GM12878 (cell line): ENCODE results near the gene ITGB5. TPM values are rescaled to one million over a fixed set of nuclear protein-coding genes. Genes with fewer than 3 reads are reported as not detected.

Source experiments
- ATAC-seq: fragments of 200-7000 bp; cut with Tn5 transposase; 3 replicates; pipeline ENCODE4 v1.9.1; 2020; ENCODE audit warnings: mild to moderate bottlenecking, moderate library complexity
- BruUV-seq: library from RNA; stranded (reverse); fragments of 400-500 nt; replicated peaks from 2 replicates; lab custom pipeline; 2021; lab: Mats Ljungman, UMichigan
- CTCF ChIA-PET: fragments of 300-600 bp; sonication (Branson Sonifier 250); formaldehyde crosslinking; extraction: SDS; loops from one replicate; lab custom pipeline; 2021; ENCODE audit warnings: inconsistent platforms; lab: Yijun Ruan, JAX
- POLR2A ChIA-PET: fragments of 350-600 bp; formaldehyde crosslinking; extraction: SDS; loops from one replicate; lab custom pipeline; 2021; ENCODE audit warnings: inconsistent platforms; lab: Charles Lee
- RAD21 ChIA-PET: fragments of 300-600 bp; sonication (Branson Sonifier 250); formaldehyde crosslinking; loops from one replicate; lab custom pipeline; 2023; ENCODE audit warnings: antibody characterized with exemption; ENCODE audit not compliant: unreplicated experiment; lab: Charles Lee
- SMC1A ChIA-PET: fragments of 300-600 bp; sonication (Branson Sonifier 250); formaldehyde crosslinking; loops from one replicate; lab custom pipeline; 2023; ENCODE audit not compliant: unreplicated experiment, uncharacterized antibody; lab: Charles Lee
- DNase-seq: peaks from one replicate; pipeline ENCODE4 v3.0.0-alpha.2; 2011; ENCODE audit warnings: low read depth, low spot score
- FAIRE-seq: peaks from 3 replicates; lab custom pipeline; 2011; peaks lifted over from hg19 to GRCh38; lab: Jason Lieb, UNC
- H2AFZ ChIP-seq: 2 replicates; pipeline ENCODE4 v1.6.0; 2011; ENCODE audit warnings: low read depth, low read length, control low read depth; ENCODE audit not compliant: control insufficient read depth
- H3K27ac ChIP-seq: 2 replicates; pipeline ENCODE4 v1.5.1; 2011; ENCODE audit warnings: control low read depth; ENCODE audit not compliant: control insufficient read depth, insufficient read depth
- H3K27me3 ChIP-seq, 2 experiments: replicated peaks in 1 of 2; 2 replicates each; pipeline versions ENCODE4 v1.6.0 to v1.6.1; 2011; ENCODE audit warnings: low read length in 1 of 2; ENCODE audit not compliant: control insufficient read depth in 2 of 2, insufficient read depth in 2 of 2
- H3K36me3 ChIP-seq, 2 experiments: 2 replicates each; pipeline ENCODE4 v1.5.1; 2011; ENCODE audit warnings: low read length in 1 of 2; ENCODE audit not compliant: control insufficient read depth in 2 of 2, insufficient read depth in 2 of 2
- H3K4me1 ChIP-seq: 2 replicates; pipeline ENCODE4 v1.6.1; 2011; ENCODE audit warnings: mild to moderate bottlenecking, low read length, moderate library complexity, mixed read lengths; ENCODE audit not compliant: control insufficient read depth, insufficient read depth
- H3K4me2 ChIP-seq: 2 replicates; pipeline ENCODE4 v1.6.0; 2011; ENCODE audit warnings: control low read depth; ENCODE audit not compliant: control insufficient read depth, insufficient read depth
- H3K4me3 ChIP-seq: fragments of 200-600 bp; sonication (generic); 2 replicates; pipeline ENCODE4 v1.5.1; 2016
- H3K79me2 ChIP-seq: 2 replicates; pipeline ENCODE4 v1.6.0; 2011; ENCODE audit warnings: low read length; ENCODE audit not compliant: control insufficient read depth, insufficient read depth
- H3K9ac ChIP-seq: 2 replicates; pipeline ENCODE4 v1.8.0; 2011; ENCODE audit warnings: low read length, control low read depth, mixed read lengths; ENCODE audit not compliant: control insufficient read depth, insufficient read depth
- H3K9me3 ChIP-seq: replicated peaks from 3 replicates; pipeline ENCODE4 v1.5.1; 2011; ENCODE audit warnings: mild to moderate bottlenecking, low read length; ENCODE audit not compliant: control insufficient read depth, insufficient read depth
- H4K20me1 ChIP-seq: 2 replicates; pipeline ENCODE4 v1.6.0; 2011; ENCODE audit not compliant: control insufficient read depth, insufficient read depth
- CBFB ChIP-seq: IDR thresholded peaks from 2 replicates; pipeline ENCODE4 v1.6.1; 2016; ENCODE audit warnings: antibody characterized with exemption, low read depth
- CHD1 ChIP-seq: IDR thresholded peaks from 2 replicates; pipeline ENCODE4 v1.6.1; 2012; ENCODE audit warnings: low read depth, low read length, improper control_type of control experiment
- MTA2 ChIP-seq: fragments of 450-650 bp; IDR thresholded peaks from 2 replicates; pipeline ENCODE4 v1.6.1; 2016; ENCODE audit warnings: low read depth, mild to moderate bottlenecking, moderate library complexity
- NRF1 ChIP-seq: conservative IDR thresholded peaks from 2 replicates; pipeline ENCODE4 v1.6.1; 2011; ENCODE audit warnings: mild to moderate bottlenecking, low read depth, low read length, improper control_type of control experiment
- TAF1 ChIP-seq: IDR thresholded peaks from 2 replicates; pipeline ENCODE4 v1.6.1; 2011; ENCODE audit warnings: mild to moderate bottlenecking, low read depth, low read length, borderline replicate concordance
- YBX1 ChIP-seq: fragments of 450-650 bp; IDR thresholded peaks from 2 replicates; pipeline ENCODE4 v1.6.1; 2016; ENCODE audit warnings: antibody characterized with exemption
- ZBTB11 ChIP-seq: fragments of 450-650 bp; formaldehyde crosslinking; IDR thresholded peaks from 2 replicates; pipeline ENCODE4 v1.5.0; 2022; ENCODE audit warnings: mild to moderate bottlenecking, missing genetic modification characterization
- WGBS: methylation state at CpG from one replicate; pipeline ENCODE4 v1.1.6; 2016; ENCODE audit warnings: low lambda C conversion rate; ENCODE audit not compliant: insufficient replicate concordance, insufficient coverage; ENCODE audit errors: missing lambda C conversion rate; 5-methylcytosine and 5-hydroxymethylcytosine counted together
- in situ Hi-C: fragments of 300-500 bp; cut with MboI; formaldehyde crosslinking; loops from 9 replicates; pipeline ENCODE4 v1.14.3; 2018; ENCODE audit warnings: mixed read lengths
- intact Hi-C: fragments of 100-400 bp; cut with micrococcal nuclease; formaldehyde crosslinking; loops from one replicate; pipeline ENCODE4 v1.14.2; 2022; ENCODE audit not compliant: unreplicated experiment
- polyA plus RNA-seq, 11 experiments: library from polyadenylated mRNA; depleted of rRNA in 4 of 11; unstranded in 6 of 11; stranded (reverse) in 5 of 11; fragments of >200 nt; fragmentation: Nextera tagmentation in 4 of 11; fragmentation: Illumina TruSeq in 1 of 11; extraction: Ambion mirVana in 4 of 11; extraction: Trizol in 1 of 11; gene quantifications; 1 replicate in 1 of 11; 2 replicates in 10 of 11; pipeline versions ENCODE4 v1.2.1 to v1.2.3, GENCODE V29; 2011 to 2016; ENCODE audit warnings: inconsistent platforms in 2 of 11, missing spikeins in 2 of 11, low read depth in 1 of 11
- total RNA-seq, 4 experiments: library from RNA; depleted of rRNA in 3 of 4; stranded (reverse); fragments of >200 nt in 3 of 4; fragmentation: Illumina TruSeq in 1 of 4; extraction: Trizol in 1 of 4; gene quantifications; 2 replicates each; pipeline versions ENCODE4 v1.2.1 to v1.2.3, GENCODE V29; 2013 to 2021

The ITGB5 gene
- total and polyA plus RNA-seq, 10 of the 15 experiments (the other 5 are each of a cell fraction or from before 2014, with no cell fraction given): 0.05 to 10.0 (median 0.83) TPM; not detected in 2

GRCh38 chr3:124815781-124816180 lies 71.4 kb downstream of the ITGB5 start (continued):
- TF ChIP-seq TAF1 (no peak), ZBTB11 (no peak)
- TF ChIP-seq, all 136 proteins: peak for 0

DNA sequence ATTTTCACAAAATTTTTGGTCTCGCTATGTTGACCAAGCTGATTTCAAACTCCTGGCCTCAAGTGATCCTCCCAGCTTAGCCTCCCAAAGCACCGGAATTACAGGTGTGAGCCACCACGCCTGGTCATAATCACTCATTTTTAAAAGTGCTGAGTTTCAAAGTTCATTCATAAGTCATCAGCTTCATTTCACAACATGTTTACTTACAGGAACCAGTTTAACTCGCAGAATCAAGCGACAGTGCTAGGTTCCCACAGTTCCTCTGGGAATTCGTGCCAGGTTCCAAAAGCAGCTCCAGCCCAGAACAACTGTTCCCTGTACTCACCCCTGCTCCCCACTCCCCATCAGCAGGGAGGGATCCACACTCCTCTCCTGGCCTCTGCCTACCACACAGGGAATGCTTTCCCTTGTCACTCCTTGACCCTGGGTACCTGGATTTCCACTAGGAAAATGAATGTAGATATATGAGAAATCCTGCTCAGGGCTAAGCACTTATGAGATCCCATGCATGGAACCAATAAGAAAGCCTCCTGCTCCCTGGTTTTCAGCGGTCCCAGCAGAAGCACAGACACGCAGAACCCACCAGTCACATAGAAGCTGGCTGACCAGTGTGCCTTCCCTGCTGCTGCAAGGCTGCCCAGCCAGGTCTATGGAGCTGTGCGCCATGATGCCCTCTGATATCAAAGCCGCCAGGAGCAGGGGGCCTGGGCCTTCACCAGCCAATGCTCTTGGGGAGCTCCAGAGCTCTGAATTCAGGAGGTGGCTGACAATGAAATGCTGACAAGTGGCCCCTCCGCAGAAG lies 72.3 kb downstream of the ITGB5 start:
- ChIA-PET CTCF (interaction anchor here (1.1 to 2.1 kb wide), 4 partner anchors 20 to 54 kb away, joined by 3 to 10 read pairs (median 4); no protein-coding TSS in a partner anchor), POLR2A (no interaction called here), SMC1A (interaction anchor here (1.0 to 1.8 kb wide), 3 partner anchors 13 to 54 kb away, joined by 3 to 7 read pairs (median 3); no protein-coding TSS in a partner anchor), RAD21 (interaction anchor here (0.7 to 1.2 kb wide), 3 partner anchors 22 to 55 kb away, joined by 3 read pairs; no protein-coding TSS in a partner anchor)
- Histone ChIP-seq H3K9ac (no peak overlapping the region), H3K27ac (no peak overlapping the region), H4K20me1 (no peaks in the 10 kb centered on the region), H2AFZ (no peak overlapping the region), H3K9me3 (no peaks in the 10 kb centered on the region), H3K4me3 (no peak overlapping the region), H3K79me2 (no peaks in the 10 kb centered on the region), H3K27me3 (peaks cover 0 to 9% of the 10 kb centered on the region in 2 experiments; a peak in 1 of 4 replicates), H3K4me1 (no peaks in the 10 kb centered on the region), H3K36me3 (no peaks in the 10 kb centered on the region), H3K4me2 (no peak overlapping the region)
- FAIRE-seq: no peak
- ATAC-seq: no peak
- no peak for DNase-seq
- no TSS peak for BruUV-seq
- 58% methylated on average over 11 of the region's 11 CpGs for WGBS
- TF ChIP-seq CBFB (no peak), CHD1 (no peak), MTA2 (no peak), YBX1 (no peak), NRF1 (no peak)
- intact Hi-C loops: no loop called here
- in situ Hi-C loops: no loop called here
